Loucy (cell line): ENCODE measurements around the gene MAST4.

Experiments
- H2AFZ ChIP-seq: fragments of 200-600 bp; sonication (generic); 2 replicates; pipeline ENCODE4 v1.6.0; 2016; ENCODE audit warnings: antibody characterized with exemption, mild to moderate bottlenecking, low read length, moderate library complexity
- H3F3A ChIP-seq: fragments of 200-600 bp; 2 replicates; pipeline ENCODE4 v1.6.0; 2016; ENCODE audit warnings: antibody characterized with exemption, low read depth, mild to moderate bottlenecking
- H3K27me3 ChIP-seq: fragments of 200-600 bp; sonication (generic); 2 replicates; pipeline ENCODE4 v1.6.1; 2014; ENCODE audit warnings: low read length, mild to moderate bottlenecking; ENCODE audit not compliant: insufficient read depth, poor library complexity, severe bottlenecking
- H3K36me3 ChIP-seq: fragments of 200-600 bp; sonication (generic); 2 replicates; pipeline ENCODE4 v1.6.1; 2016; ENCODE audit warnings: low read length; ENCODE audit not compliant: insufficient read depth
- H3K4me1 ChIP-seq: fragments of 200-600 bp; sonication (generic); 2 replicates; pipeline ENCODE4 v1.5.1; 2014; ENCODE audit warnings: low read length, mild to moderate bottlenecking; ENCODE audit not compliant: insufficient read depth, poor library complexity, severe bottlenecking
- H3K4me2 ChIP-seq: fragments of 200-600 bp; sonication (generic); 2 replicates; pipeline ENCODE4 v1.6.0; 2014; ENCODE audit warnings: antibody characterized with exemption, low read length, low read depth, mild to moderate bottlenecking; ENCODE audit not compliant: poor library complexity, severe bottlenecking
- H3K4me3 ChIP-seq: fragments of 200-600 bp; sonication (generic); 2 replicates; pipeline ENCODE4 v1.5.1; 2014; ENCODE audit warnings: low read length, mild to moderate bottlenecking, mixed read lengths; ENCODE audit not compliant: poor library complexity, severe bottlenecking
- H3K79me2 ChIP-seq: fragments of 200-600 bp; sonication (generic); 2 replicates; pipeline ENCODE4 v1.6.1; 2014; ENCODE audit warnings: low read length; ENCODE audit not compliant: insufficient read depth
- H3K9ac ChIP-seq: fragments of 200-600 bp; sonication (generic); 2 replicates; pipeline ENCODE4 v1.6.0; 2014; ENCODE audit warnings: mild to moderate bottlenecking, low read depth, low read length, moderate library complexity; ENCODE audit not compliant: poor library complexity, severe bottlenecking
- H3K9me2 ChIP-seq: fragments of 200-600 bp; sonication (generic); replicated peaks from 2 replicates; pipeline ENCODE4 v1.6.1; 2016; ENCODE audit warnings: low read depth, low read length, mixed read lengths
- H3K9me3 ChIP-seq: fragments of 200-600 bp; sonication (generic); 2 replicates; pipeline ENCODE4 v1.6.1; 2014; ENCODE audit warnings: mild to moderate bottlenecking, antibody characterized with exemption, low read length, low read depth; ENCODE audit not compliant: insufficient read depth
- H4K20me1 ChIP-seq: fragments of 200-600 bp; sonication (generic); 2 replicates; pipeline ENCODE4 v1.6.0; 2014; ENCODE audit warnings: antibody characterized with exemption, low read length, mild to moderate bottlenecking; ENCODE audit not compliant: insufficient read depth, poor library complexity, severe bottlenecking
- CTCF ChIP-seq: fragments of 200-600 bp; sonication (generic); conservative IDR thresholded peaks from 2 replicates; pipeline ENCODE4 v1.5.1; 2014; ENCODE audit warnings: mild to moderate bottlenecking, antibody characterized with exemption, low read length
- EZH2phosphoT487 ChIP-seq: fragments of 200-600 bp; IDR thresholded peaks from 2 replicates; pipeline ENCODE4 v1.6.1; 2018; ENCODE audit warnings: antibody characterized with exemption, mild to moderate bottlenecking, moderate library complexity, borderline replicate concordance

The MAST4 gene

DNA sequence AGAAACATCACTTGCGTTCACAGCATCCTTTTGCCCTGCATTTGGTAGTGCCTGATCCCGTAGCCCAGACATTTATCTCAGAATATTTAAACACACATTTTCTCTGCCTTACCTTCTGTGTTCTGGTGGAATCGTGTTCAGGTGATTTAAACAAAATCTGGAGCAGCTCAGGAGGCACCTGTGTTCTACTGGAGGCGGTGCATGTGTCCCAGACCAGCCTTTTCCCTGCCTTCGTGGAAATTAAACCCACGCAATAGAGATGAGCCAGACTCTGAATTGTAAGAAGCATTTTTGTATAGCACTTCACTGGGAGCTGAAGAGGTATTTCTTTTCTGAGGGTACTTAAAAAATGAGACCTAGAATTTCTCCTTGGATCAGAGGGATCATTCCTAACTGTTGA, 212.5 kb downstream of the MAST4 start:
- no peak overlapping the region for H3K9ac ChIP-seq
- no peaks in the 10 kb centered on the region for H3K36me3 ChIP-seq
- H3F3A ChIP-seq, result no peaks in the 10 kb centered on the region
- no peaks in the 10 kb centered on the region for H3K9me3 ChIP-seq
- peaks cover 7% of the 10 kb centered on the region for H3K27me3 ChIP-seq
- H3K4me2 ChIP-seq, result no peak overlapping the region
- no peaks in the 10 kb centered on the region for H3K4me1 ChIP-seq
- TF ChIP-seq CTCF, result no peak
- TF ChIP-seq EZH2phosphoT487, result no peak
- H3K4me3 ChIP-seq, result no peak overlapping the region
- H3K79me2 ChIP-seq, result no peaks in the 10 kb centered on the region
- H2AFZ ChIP-seq, result no peak overlapping the region
- H4K20me1 ChIP-seq, result no peaks in the 10 kb centered on the region
- H3K9me2 ChIP-seq, result no peaks in the 10 kb centered on the region

GRCh38 chr5:66810151-66810550, 214.0 kb downstream of the MAST4 start:
- H3K79me2 ChIP-seq, result no peaks in the 10 kb centered on the region
- H3K27me3 ChIP-seq, result no peaks in the 10 kb centered on the region
- no peak overlapping the region for H3K4me2 ChIP-seq
- no peaks in the 10 kb centered on the region for H3K9me3 ChIP-seq
- no peak overlapping the region for H3K9ac ChIP-seq
- TF ChIP-seq CTCF (no peak), EZH2phosphoT487 (no peak)
- H4K20me1 ChIP-seq, result no peaks in the 10 kb centered on the region
- no peaks in the 10 kb centered on the region for H3F3A ChIP-seq
- no peak overlapping the region for H2AFZ ChIP-seq
- H3K9me2 ChIP-seq, result no peaks in the 10 kb centered on the region
- H3K36me3 ChIP-seq, result no peaks in the 10 kb centered on the region
- H3K4me1 ChIP-seq, result no peaks in the 10 kb centered on the region
- H3K4me3 ChIP-seq, result no peak overlapping the region

GRCh38 chr5:66810848-66811261, 214.7 kb downstream of the MAST4 start:
- Histone ChIP-seq H3K36me3 (no peaks in the 10 kb centered on the region), H3K9me3 (no peaks in the 10 kb centered on the region), H3K9me2 (no peaks in the 10 kb centered on the region), H3K27me3 (no peaks in the 10 kb centered on the region), H3K4me1 (no peaks in the 10 kb centered on the region), H4K20me1 (no peaks in the 10 kb centered on the region), H3K4me2 (no peak overlapping the region), H3K4me3 (no peak overlapping the region), H2AFZ (no peak overlapping the region), H3K9ac (no peak overlapping the region), H3K79me2 (no peaks in the 10 kb centered on the region), H3F3A (no peaks in the 10 kb centered on the region)
- no peak for TF ChIP-seq CTCF
- no peak for TF ChIP-seq EZH2phosphoT487
